ENCODE measurements around the gene CPSF6.

DNA sequence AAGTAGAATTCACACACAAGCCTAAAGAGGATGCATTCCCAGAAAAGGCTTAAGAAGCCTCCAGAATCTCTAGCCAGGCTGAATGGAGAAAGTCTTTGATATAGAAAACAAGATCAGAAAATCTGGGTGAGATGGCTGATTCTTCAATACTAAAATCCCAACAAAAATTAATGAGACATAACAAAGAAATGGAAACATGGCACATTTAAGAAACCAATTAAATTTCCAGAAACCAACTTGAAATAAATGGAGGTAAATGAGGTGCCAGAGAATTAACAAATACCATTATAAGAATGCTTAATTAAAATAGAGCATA lies 51.9 kb downstream of the CPSF6 start:
- no peak for TF ChIP-seq GATA3 (IDR thresholded peaks at IDR 0.05; ENCODE audit: low read depth, low read length)
- no peak for TF ChIP-seq GATA2 (IDR thresholded peaks at IDR 0.05; ENCODE audit: low read depth, low read length)

All from SH-SY5Y (cell line).